Measurements from ENCODE around the gene GALE.
"Not testable (repeated sequence)": the region's sequence is repeated elsewhere in the genome, so short reads cannot be mapped to it uniquely, and the experiment has no call there.

The GALE gene

DNA sequence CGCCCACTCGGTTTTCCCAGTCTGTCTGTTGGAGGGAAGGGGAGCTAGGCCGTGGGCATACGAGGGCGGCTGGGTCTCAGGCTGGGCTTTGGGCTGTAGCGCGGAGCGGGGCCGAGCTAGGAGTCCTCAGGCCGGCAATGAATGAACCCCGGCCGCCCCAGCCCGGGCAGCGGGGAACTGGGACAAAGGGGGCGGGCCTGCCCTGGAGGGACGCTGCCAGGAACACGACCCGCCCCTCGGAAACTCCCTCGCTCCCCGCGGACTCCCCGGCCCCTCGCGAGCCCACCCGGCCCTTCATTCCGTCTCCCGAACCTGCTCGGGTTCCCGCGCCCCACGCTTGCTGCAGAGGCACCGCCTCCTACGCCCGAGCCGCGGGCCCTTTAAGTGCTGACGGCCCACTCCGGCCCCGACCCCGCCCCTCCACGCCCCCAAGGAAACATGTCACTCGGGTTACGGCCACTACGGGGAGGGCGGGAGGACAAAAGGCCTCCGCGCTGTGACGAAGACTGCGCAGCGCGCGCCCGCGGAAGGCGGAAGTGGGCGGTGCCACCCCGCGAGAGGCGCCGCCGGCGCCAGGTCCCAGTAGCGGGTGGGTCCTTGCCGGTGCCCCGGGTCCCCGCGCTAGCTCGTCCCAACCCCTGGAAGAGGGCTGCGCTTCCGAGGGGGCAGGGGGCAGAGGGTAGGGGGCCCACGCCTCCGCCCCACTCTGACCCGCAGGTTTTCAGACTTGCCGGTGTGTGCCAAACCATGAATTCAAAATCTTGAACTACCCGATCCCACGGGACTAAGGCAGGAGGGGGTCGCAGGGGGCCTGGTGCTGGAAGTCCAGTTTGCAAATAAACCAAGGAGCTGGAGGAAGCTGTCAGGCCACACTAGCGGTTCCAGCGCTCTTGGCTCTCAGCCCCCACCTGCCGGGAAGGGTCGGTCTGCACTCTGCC lies at the start of gene GALE:
Gene GALE (minus strand): TSS at position 355 of the 938 bp plus-strand sequence. CDS start 1,747 bp downstream, outside the sequence.
- peak; percentile 93 to 98 for DNase-seq (ENCODE audit: low read depth in 2 of 2)

DNA sequence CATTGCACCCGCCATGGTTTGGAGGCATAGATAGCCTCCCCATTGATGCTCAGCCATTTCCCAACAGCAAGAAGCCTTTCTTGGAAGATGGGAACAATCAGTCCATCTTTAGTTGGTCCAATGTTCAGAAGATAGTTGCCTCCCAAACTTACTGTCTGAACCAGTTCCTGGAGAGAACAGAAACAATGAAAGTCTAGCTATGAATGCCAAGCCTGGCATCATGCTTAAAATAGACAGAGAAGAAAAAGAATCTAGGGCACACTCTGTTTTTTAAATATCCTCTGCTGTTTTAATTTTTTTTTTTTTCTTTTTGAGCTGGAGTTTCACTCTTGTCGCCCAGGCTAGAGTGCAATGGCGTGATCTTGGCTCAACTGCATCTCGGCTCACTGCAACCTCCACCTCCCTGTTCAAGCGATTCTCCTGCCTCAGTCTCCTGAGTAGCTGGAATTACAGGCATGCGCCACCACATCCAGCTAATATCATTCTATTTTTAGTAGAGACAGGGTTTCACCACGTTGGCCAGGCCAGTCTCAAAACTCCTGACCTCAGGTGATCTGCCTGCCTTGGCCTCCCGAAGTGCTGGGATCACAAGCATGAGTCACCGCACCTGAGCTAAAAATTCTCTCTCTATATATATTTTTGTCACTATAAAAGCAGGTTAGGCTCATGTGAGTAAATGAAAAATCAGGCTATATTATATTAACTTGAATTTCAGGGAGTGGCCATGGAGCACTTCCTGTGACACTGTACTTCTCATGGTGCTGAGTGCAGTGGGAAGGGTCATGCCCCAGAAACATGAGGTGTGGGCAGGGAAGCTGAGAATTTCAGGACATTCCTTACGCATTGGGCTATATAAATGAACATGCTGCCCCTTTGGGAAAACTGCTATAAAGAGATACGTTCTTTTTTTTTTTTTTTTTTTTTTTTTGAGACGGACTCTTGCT lies 48.4 kb upstream of the GALE start:
- DNase-seq (ENCODE audit: low read depth in 2 of 2): no peak

DNA sequence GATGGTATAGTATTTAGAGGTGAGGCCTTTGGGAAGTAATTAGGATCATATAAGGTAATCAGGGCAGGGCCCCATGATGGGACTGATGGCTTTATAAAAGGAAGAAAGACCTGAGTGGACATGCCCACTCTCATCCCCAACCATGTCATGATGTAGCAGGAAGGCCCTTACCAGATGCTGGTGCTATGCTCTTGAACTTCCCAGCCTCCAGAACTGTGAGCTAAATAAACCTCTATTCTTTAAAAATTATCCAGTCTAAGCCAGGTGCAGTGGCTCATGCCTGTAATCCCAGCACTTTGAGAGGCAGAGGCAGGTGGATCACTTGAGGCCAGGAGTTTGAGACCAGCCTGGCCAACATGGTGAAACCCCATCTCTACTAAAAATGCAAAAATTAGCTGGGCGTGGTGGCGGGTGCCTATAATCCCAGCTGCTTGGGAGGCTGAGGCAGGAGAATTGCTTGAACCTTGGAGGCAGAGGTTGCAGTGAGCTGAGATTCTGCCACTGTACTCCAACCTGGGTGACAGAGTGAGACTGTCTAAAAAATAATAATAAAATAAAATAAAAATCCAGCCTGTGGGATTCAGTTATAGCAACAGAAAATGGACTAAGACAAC lies 47.0 kb upstream of the GALE start:
- not testable (repeated sequence) for DNase-seq (ENCODE audit: low read depth in 2 of 2)

DNA sequence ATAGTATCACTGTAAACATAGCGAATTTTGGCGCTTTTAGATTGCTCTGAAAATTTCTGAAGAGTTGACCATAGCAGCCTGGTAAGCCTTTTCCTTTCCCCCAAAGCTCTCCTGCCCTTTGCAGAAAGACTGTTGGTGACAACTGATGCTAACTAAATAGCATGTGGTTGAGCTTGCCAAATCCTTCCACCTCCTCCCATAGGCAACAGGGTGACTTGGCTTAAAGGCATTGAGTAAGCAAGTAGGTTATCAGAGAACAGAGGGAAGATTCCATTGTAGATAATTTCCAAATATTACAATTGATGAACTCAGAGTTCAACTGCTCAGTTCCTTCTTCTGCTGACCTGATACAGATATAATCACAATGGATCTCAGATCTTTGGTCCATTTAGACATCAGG lies 44.6 kb upstream of the GALE start:
- DNase-seq (ENCODE audit: low read depth in 2 of 2): no peak

DNA sequence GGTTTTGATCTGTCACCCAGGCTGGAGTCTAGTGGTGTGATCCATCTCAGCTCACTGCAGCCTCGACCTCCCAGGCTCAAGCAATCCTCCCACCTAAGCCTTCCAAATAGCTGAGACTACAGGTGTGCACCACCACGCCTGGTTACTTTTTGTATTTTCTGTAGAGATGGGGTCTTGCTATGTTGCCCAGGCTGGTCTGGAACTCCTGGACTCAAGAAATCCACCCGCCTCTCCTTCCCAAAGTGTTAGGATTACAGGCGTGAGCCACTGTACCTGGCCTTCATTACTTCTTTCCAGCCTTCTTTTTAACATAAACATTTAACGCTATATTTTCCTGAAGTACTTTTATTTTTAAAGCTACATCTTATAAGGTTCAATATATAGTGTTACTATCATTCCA lies 43.1 kb upstream of the GALE start:
- DNase-seq (ENCODE audit: low read depth in 2 of 2): no peak

DNA sequence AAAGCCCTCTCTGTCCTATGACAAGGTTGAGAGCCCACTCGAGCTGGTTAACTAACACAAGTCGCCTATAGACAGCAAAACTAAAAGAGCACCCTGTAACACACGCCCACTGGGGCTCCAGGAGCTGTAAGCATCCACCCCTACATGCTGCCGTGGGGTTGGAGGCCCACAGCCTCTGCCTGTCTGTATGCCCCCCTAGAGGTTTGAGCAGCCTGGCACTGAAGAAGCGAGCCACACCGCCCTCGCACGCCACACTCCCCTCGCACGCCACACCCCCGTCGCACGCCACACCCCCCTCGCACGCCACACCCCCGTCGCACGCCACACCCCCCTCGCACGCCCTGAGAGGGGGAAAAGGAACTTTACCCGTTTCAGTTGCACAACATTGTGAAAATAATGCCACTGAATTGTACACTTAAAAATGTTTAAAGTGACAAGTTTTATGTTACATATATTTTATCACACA lies 37.9 kb upstream of the GALE start:
- DNase-seq (ENCODE audit: low read depth in 2 of 2): peak; percentile 42 to 56

DNA sequence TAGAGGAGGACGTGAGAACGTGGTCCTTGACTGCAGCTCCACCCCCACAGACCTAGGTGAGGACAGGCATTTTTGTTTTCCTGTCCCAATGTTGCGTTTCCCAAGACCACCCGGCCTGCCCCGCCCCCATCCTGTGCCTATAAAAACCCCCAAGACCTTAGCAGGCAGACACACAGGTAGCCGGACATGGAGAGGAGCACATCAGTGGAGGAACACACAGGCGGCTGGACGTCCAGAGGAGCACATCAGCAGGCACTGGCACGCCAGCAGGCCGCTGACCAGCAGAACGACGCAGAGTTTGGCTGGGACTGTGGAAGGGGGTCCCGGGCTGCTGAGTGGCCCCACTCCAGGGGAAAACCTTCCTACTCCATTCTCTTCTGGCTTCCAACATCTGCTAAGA lies 37.4 kb upstream of the GALE start:
- no peak for DNase-seq (ENCODE audit: low read depth in 2 of 2)

DNA sequence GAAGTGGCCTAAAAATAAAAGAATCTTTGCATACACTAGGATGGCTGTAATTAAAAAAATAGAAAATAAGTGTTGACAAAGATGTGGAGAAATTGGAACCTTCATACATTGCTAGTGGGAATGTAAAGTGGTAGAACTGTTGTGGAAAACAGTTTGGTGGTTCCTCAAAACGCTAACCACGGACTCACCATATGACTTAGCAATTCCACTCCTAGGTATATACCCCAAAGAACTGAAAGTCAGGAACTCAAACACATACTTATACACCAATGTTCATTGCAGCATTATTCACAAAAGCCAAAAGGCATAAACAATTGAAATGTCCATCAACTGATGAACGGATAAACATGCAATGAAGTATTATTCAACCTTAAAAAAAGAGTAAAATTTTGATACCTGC lies 35.5 kb upstream of the GALE start:
- DNase-seq (ENCODE audit: low read depth in 2 of 2): no peak

DNA sequence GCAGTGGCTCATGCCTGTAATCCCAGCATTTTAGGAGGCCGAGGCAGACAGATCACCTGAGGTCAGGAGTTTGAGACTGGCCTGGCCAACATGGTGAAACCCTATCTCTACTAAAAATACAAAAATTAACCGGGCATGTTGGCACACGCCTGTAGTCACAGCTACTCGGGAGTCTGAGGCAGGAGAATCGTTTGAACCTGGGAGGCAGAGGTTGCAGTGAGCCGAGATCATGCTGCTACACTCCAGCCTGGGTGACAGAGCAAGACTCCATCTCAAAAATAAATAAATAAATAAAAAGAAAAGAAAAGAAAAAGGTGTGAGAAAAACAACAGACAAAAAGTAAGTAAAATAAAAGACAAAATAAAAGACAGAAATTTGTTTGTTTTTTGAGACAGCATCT lies 33.6 kb upstream of the GALE start:
- not testable (repeated sequence) for DNase-seq (ENCODE audit: low read depth in 2 of 2)

DNA sequence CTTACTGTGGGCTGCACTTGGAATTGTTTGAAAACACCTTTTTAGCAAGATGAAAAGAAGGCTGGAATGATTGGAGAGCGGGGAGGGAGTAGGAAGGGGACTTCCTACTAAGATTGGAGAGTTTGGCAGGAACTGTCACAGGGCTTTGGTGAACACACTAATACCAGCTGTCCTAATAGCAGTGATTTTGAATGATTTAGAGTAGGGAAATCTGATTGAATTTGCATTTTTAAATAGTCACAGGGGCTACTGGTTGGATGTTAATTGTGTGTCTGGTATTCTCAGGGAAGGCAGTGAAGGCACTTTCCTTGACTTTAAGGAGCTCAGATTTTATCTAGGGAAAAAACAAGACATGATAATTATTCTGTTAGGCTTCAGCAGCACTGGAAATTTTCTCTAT lies 27.2 kb upstream of the GALE start:
- no peak for DNase-seq (ENCODE audit: low read depth in 2 of 2)

DNA sequence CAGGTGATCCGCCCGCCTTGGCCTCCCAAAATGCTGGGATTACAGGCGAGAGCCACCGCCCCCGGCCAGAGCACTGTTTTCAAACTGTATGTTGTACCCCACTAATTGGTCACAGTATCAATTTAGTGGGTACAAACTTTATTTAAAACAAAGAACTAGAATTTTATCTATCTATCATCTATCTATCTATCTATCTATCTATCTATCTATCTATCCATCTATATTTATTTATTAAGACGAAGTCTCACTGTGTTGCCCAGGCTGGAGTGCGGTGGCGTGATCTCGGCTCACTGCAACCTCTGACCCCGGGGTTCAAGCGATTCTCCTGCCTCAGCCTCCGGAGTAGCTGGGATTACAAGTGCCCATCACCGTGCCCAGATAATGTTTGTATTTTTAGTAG lies 26.0 kb upstream of the GALE start:
- not testable (repeated sequence) for DNase-seq (ENCODE audit: low read depth in 2 of 2)

DNA sequence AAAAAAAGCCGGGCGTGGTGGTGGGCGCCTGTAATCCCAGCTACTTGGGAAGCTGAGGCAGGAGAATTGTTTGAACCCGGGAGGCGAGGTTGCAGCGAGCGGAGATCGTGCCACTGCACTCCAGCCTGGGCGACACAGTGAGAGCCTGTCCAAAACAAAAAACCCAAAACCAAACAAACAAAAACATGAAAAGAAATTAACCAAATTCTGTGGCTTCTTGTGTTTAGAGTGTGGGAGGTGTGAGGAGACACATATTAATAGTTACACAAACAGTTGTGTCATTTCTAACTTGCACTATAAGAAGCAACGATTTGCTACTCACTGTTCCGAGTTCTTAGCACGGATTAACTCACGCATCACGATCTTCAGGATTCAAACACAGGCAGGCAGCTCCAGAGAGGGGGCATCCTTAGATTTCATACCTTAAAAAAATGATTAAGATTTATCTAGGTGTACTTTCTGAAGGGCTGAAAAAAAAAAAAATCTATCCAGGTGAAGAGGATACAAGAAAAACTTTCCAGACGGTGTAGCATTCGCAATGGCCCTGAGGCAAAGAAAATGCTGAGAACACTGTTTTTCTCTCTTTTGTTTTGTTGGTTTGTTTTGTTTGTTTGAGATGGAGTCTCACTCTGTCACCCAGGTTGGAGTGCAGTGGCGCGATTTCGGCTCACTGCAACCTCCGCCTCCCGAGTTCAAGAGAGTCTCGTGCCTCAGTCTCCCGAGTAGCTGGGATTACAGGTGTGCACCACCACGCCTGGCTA lies 25.4 kb upstream of the GALE start:
- no peak for DNase-seq (ENCODE audit: low read depth in 2 of 2)

DNA sequence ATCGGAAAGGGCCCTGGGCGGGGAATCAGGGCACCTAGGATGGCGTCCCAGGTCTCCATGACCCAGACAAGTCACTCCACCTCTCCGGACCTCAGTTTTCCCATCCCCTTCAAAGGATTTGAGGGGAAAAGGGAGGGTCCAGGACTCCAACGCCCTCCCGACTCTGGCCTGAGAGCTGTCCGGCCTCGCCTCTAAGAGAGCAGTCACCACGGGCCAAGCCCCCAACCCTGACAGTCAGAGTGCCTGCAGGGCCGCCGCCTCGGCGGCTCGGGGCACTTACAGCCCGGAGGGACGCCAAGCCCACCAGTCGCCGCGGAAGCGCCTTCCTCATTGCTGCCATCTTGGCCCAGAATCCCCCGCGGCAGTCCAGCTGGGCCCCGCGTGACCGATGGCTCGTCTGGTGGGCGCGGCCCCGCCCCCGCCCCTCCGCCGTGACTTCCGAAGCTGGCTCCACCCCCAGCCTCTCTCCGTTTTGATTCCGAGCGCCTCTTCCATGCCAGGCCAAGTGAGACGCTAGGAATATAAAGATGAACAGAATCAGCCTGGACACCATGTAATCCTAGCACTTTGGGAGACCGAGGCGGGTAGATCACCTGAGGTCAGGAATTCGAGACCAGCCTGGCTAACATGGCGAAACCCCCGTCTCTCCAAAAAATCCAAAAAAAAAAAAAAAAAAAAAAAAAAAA lies 24.7 kb upstream of the GALE start, which contains the start of gene HMGCL:
Gene HMGCL (minus strand): TSS at position 354 of the 686 bp plus-strand sequence. CDS start 14 bp downstream, at position 340.
- DNase-seq (ENCODE audit: low read depth in 2 of 2): peak; percentile 60 to 72

DNA sequence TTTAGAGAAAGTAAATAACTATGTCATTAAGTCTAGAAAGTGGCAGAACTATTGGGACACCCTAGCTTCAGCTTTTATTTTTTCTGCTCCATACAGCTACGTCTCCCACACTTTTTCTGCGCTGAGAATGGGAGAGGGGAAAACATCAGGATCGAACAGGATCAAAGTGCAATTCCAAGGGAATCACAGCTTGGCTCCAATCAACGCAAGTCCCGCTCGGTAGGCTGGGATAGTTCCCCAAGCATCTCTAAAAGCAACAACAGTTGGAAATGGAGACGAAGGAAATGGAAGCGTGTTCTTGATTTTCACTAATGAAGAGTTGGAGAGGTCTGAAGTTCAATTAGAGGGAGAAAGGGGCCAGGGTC lies 24.1 kb upstream of the GALE start:
- no peak for DNase-seq (ENCODE audit: low read depth in 2 of 2)

DNA sequence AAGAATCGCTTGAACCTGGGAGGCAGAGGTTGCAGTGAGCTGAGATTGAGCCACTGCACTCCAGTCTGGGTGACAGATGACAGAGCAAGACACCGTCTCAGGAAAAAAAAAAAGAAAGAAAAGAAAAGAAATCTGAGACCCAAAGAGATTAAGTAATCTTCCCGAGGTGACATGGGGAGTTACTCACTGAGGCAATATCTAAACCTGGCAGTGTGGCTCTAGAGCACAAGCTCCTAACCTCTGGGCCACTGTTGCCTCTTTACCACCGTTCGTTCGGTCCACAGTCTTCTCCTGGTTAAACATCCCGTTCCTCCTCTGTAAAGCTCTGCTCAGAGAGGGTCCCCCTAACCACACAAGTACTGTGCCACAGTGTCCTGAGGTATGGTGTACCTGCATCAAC lies 23.2 kb upstream of the GALE start:
- no peak for DNase-seq (ENCODE audit: low read depth in 2 of 2)

DNA sequence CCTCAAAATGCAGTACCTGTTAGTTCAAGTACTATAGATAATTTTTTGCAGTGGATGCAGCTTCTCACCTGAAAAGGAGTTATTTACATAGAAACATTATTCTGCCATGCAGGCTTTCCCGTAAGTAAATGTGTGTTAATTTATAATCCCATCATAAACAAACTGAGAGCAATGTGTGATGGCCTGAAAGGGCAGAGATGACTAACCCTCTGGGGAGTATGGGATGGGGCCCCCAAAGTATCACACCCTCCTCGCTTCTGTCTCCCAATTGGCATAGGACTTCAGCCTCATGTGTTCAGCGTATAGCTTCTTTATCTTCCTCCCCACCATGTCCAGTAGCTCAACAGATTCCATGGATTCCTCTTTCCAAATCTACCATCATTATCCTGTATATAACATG lies 17.1 kb upstream of the GALE start:
- no peak for DNase-seq (ENCODE audit: low read depth in 2 of 2)

DNA sequence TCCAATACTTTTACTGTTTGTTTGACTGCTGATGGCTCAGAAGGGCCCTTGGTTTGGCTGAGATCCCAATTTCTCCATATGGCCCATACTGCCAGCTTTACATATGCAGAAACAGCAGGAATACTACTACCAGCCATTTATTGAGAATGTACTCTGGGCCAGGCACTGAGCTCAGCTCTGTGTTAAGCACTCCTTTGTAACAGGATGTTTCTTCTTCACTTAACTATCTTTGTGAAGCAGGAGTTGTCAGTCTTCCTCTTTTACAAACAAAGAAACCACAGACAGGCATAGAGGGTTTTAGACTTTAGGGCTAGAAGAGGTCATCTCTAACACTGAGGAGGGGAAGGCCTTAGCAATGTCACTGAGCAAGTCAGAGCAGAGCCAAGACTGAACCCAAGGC lies 16.4 kb upstream of the GALE start:
- DNase-seq (ENCODE audit: low read depth in 2 of 2): no peak

DNA sequence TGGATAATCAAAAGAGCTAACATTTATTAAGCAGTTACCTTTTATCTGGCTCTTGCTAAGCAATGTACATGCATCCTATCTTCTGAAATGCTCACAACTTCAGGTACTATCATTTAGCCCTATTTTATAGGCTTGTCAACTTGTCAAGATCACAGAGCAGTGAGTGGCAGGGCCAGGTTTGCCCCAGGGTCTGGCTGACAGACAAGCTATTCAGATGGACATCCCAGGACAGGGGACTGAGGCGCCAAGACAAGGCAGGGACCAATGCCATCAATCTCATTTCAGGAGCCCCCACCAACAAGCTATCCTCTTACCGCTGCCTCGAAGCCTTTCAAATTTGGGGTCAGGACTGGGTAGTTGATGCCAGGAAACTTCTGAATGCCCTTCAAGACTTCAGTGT lies 15.8 kb upstream of the GALE start:
- DNase-seq (ENCODE audit: low read depth in 2 of 2): no peak

DNA sequence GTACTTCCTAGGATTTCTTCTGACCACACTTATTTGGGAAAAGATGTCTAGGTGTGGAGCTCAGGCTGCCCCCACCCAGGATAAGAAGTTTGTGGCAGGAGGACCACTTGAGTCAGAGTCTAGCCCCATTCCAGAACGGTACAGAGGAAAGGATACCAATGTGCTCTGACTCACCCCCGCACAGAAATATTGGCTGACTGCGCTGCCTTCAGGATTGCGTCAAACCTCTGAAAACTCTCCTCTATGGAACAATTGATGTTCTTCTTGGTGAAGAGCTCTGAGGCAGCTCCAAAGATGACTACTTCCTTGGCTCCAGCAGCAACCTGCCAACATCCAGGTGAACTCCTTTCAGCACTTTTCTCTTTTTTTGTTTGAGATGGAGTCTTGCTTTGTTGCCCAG lies 13.5 kb upstream of the GALE start:
- DNase-seq (ENCODE audit: low read depth in 2 of 2): no peak

DNA sequence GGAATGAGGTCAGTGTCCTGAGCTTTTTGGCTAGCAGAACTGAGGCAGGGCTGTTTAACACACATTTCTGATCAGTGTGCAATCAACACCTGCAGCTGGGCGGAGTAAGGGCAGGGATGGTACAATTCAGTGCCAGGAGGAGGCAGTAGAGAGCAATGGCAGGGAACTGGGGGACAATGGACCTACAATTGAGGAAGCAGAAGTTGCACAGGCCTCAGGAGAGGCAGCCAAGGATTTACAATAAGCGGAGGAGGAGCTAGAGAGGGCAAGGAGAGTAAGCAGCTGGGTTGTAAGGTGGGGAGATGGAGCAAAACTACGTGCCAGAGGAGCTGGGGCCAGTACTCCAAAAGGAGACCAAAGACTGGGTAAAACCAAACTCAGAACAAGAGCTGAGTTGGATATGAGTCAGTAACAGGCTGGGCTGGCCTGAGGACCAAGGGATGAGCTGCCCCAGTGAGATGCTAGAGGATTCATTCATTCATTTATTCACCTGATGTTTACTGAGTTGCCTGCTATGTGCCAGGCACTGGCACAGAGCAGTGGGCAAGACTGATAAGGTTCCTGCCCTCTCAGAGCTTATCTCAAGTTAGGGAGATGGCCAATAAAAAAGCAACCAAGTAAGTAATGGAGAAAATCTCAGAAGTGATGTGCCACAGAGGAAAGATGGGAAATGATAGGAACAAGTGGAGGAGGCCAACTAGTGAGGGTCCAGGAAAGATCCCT lies 10.4 kb upstream of the GALE start:
- DNase-seq (ENCODE audit: low read depth in 2 of 2): no peak
